Heart left ventricle (tissue), 16 donors: Measurements from ENCODE around the gene RNF40. TPM values are rescaled to one million over a fixed set of nuclear protein-coding genes. Genes with fewer than 3 reads are reported as not detected.

Source experiments
- ATAC-seq, 4 donors: fragments of 200-7000 bp; cut with Tn5 transposase; one replicate each; pipeline ENCODE4 v1.9.1; 2020 to 2022; ENCODE audit warnings: moderate library complexity in 4 of 4, mild to moderate bottlenecking in 3 of 4, moderate number of reproducible peaks in 1 of 4
- DNase-seq, 5 donors: peaks; one replicate each; pipeline ENCODE4 v3.0.0-alpha.2; 2020
- H3K27ac ChIP-seq, 12 donors: fragments of 200-600 bp; sonication (generic) in 4 of 12; one replicate each; pipeline versions ENCODE4 v1.5.0 to v1.8.0; 2016 to 2022; ENCODE audit warnings: mild to moderate bottlenecking in 2 of 12
- H3K27me3 ChIP-seq, 9 donors: fragments of 200-600 bp; sonication (generic) in 2 of 9; one replicate each; pipeline versions ENCODE4 v1.5.1 to v1.8.0; 2016 to 2022; ENCODE audit warnings: mild to moderate bottlenecking in 3 of 9
- H3K36me3 ChIP-seq, 9 donors: fragments of 200-600 bp; sonication (generic) in 2 of 9; one replicate each; pipeline versions ENCODE4 v1.5.0 to v1.8.0; 2018 to 2022; ENCODE audit warnings: mild to moderate bottlenecking in 2 of 9
- H3K4me1 ChIP-seq, 12 donors: fragments of 200-600 bp; sonication (generic) in 4 of 12; one replicate each; pipeline versions ENCODE4 v1.5.0 to v1.8.0; 2016 to 2022; ENCODE audit warnings: mild to moderate bottlenecking in 3 of 12
- H3K4me3 ChIP-seq, 12 donors: fragments of 200-600 bp; sonication (generic) in 4 of 12; one replicate each; pipeline versions ENCODE4 v1.5.0 to v1.8.0; 2017 to 2022; ENCODE audit warnings: mild to moderate bottlenecking in 9 of 12, moderate library complexity in 4 of 12
- H3K9me3 ChIP-seq, 12 donors: fragments of 200-600 bp; sonication (generic) in 4 of 12; one replicate each; pipeline versions ENCODE4 v1.5.0 to v1.8.0; 2016 to 2022; ENCODE audit warnings: mild to moderate bottlenecking in 1 of 12
- POLR2A ChIP-seq, 2 donors: fragments of 450-650 bp; IDR thresholded peaks; one replicate each; pipeline ENCODE4 v1.6.1; 2017; ENCODE audit warnings: antibody characterized with exemption in 2 of 2, mild to moderate bottlenecking in 2 of 2, moderate library complexity in 2 of 2
- WGBS, 4 donors: extraction: QIAGEN DNeasy Blood & Tissue Kit in 2 of 4; methylation state at CpG; one replicate each; pipeline versions ENCODE4 v1.1.5 to v1.1.7; 2013 to 2018; 5-methylcytosine and 5-hydroxymethylcytosine counted together
- intact Hi-C, 10 donors: fragments of 100-400 bp; cut with DNase I; formaldehyde crosslinking; loops; one replicate each; pipeline versions ENCODE4 v1.11.1 to v1.14.2; 2022
- polyA plus RNA-seq, 2 donors: library from polyadenylated mRNA; stranded (reverse); fragments of 200-250 nt; gene quantifications; one replicate each; pipeline ENCODE4 v1.2.3, GENCODE V29; 2013
- total RNA-seq, 9 donors: library from RNA; depleted of rRNA in 2 of 9; stranded (reverse); fragments of >200 nt in 2 of 9; fragmentation: NEBNext Ultra II Directional in 3 of 9; extraction: Animal tissue kit (Norgen Biotek cat#: 25700) in 3 of 9; gene quantifications; one replicate each; pipeline versions ENCODE4 v1.1.0 to v1.2.4, GENCODE V29; 2016 to 2023
- TF ChIP-seq, protein P1 (sequence below), 12 donors: fragments of 200-600 bp; sonication (generic) in 4 of 12; IDR thresholded peaks; one replicate each; pipeline versions ENCODE4 v1.5.0 to v1.8.0; 2018 to 2022; ENCODE audit warnings: antibody characterized with exemption in 12 of 12, mild to moderate bottlenecking in 5 of 12
- donor health status: ischemic (EF 13 %, LVEDD 7.1; RV severe dilation, severe dysfunction).
- donor health status: healthy with polysubstance abuse.
- donor health status: DM: no; HTN: yes; CAD: no.
- donor health status: DM: no; HTN: no; CAD: no.
- donor health status: ischemic (EF 25% LVEDD 6.9; RV normal size, moderate dysfunction).
- donor health status: ischemic (EF 25% LVEDD 5.7; RV mildly dilated, moderate dysfunction).
- donor health status: healthy.
- donor health status: DM: yes; HTN: yes; CAD: no.
- donor health status: ischemic (EF 35%, LVEDD 5.7; RV mildly dilated, moderate dysfunction).
- donor health status: nonischemic (EF 11% LVEDD 7.7; RV severe dilation, severe dysfunction).
- donor health status: DM: yes; HTN: yes; CAD: no.
- donor health status: PGD.
- donor health status: ischemic (EF 29% LVEDD 5.4; RV normal size, mild dysfunction).
- donor health status: nonischemic (EF 23%, LVEDD 6.1; RV moderate dilation, normal function).

RNF40 gene
- total and polyA plus RNA-seq, 11 donors, result 29.3 to 66.9 (median 50.3) TPM

GRCh38 chr16:30748634-30749445 is 13.3 kb upstream of the RNF40 start:
- TF ChIP-seq, protein P1, sequence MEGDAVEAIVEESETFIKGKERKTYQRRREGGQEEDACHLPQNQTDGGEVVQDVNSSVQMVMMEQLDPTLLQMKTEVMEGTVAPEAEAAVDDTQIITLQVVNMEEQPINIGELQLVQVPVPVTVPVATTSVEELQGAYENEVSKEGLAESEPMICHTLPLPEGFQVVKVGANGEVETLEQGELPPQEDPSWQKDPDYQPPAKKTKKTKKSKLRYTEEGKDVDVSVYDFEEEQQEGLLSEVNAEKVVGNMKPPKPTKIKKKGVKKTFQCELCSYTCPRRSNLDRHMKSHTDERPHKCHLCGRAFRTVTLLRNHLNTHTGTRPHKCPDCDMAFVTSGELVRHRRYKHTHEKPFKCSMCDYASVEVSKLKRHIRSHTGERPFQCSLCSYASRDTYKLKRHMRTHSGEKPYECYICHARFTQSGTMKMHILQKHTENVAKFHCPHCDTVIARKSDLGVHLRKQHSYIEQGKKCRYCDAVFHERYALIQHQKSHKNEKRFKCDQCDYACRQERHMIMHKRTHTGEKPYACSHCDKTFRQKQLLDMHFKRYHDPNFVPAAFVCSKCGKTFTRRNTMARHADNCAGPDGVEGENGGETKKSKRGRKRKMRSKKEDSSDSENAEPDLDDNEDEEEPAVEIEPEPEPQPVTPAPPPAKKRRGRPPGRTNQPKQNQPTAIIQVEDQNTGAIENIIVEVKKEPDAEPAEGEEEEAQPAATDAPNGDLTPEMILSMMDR (IDR thresholded peaks at IDR 0.05), result no peak
- no peak for TF ChIP-seq POLR2A (IDR thresholded peaks at IDR 0.05)
- Histone ChIP-seq H3K4me1 (peaks cover 0 to 20% (median 5%) of the 10 kb centered on the region in 12 donors), H3K9me3 (no peaks in the 10 kb centered on the region), H3K27me3 (no peaks in the 10 kb centered on the region), H3K27ac (peak overlapping the region in 10 of 12 donors; percentile 56 to 84 (median 72)), H3K36me3 (peaks cover 0 to 49% (median 45%) of the 10 kb centered on the region in 9 donors), H3K4me3 (peak overlapping the region; percentile 64 to 97 (median 78))
- WGBS, 4 donors, result 15 to 43% (median 19%) methylated on average over 14 to 36 of the region's 36 CpGs
- DNase-seq (peak in 2 of 5 donors; percentile 50 to 58), ATAC-seq (peak in 2 of 4 donors; percentile 41 to 42)
- intact Hi-C loops, result loop anchor here in 2 of 10 donors (2.0 to 10.0 kb wide), 3 partner anchors 14 to 166 kb away; partner anchors contain the start of genes CFAP119 (in 1 of the 2), RNF40 (in 1 of the 2) and SRCAP (in 1 of the 2)

DNA sequence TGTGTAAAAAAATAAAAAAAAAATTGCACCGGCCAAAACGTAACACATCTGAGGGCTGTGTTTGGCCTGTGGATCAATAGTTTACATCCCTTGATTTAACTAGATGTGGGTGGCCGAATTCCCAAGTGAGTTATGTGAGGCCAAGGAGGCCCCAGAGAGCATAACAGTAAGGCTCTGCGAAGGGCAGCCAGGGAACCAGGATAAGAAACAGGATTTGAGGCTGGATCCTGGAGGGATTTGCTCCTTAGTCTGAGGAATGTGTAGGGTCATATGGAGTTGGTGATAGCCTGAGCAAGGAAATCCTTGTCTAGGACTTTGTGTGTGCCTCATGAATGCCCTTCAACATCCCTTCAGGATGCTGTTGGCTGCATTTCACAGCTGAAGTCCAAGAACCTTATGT is 11.9 kb upstream of the RNF40 start:
- intact Hi-C loops, result no loop called here
- TF ChIP-seq POLR2A (IDR thresholded peaks at IDR 0.05), result no peak
- TF ChIP-seq, protein P1 (IDR thresholded peaks at IDR 0.05), result no peak
- H3K4me3 ChIP-seq, result no peak overlapping the region
- H3K36me3 ChIP-seq, result peaks cover 0 to 50% (median 43%) of the 10 kb centered on the region in 9 donors
- H3K27ac ChIP-seq, result no peak overlapping the region
- peaks cover 0 to 20% (median 5%) of the 10 kb centered on the region in 12 donors for H3K4me1 ChIP-seq
- H3K9me3 ChIP-seq, result no peaks in the 10 kb centered on the region
- WGBS, 4 donors, result 91 to 95% (median 93%) methylated on average over 4 of the region's 4 CpGs
- no peak for DNase-seq
- no peak for ATAC-seq
- H3K27me3 ChIP-seq, result no peaks in the 10 kb centered on the region

DNA sequence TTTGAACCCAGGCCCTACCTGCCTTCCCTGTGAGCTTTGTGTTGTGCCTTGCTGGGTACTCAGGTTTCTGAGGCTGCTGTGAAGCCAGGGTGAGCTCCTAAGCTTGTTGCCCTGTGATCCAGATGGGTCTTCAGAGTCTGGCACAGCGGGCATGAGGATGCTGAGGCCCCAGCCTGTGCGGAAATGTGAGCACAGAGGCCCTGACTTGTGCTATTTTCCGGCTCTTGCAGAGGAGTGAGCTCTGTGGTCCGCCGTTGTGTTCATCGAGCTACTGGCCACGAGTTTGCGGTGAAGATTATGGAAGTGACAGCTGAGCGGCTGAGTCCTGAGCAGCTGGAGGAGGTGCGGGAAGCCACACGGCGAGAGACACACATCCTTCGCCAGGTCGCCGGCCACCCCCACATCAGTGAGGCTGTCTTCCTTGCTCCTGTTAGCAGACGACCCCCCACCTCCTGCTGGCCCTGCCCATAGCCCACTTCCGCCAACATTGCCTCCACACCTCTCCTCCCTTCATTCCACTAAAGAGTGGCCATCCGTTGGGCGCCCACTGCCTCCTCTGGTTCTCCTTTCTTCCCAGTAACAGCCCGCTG is 11.2 kb upstream of the RNF40 start:
- peaks cover 0 to 51% (median 41%) of the 10 kb centered on the region in 9 donors for H3K36me3 ChIP-seq
- TF ChIP-seq, protein P1 (IDR thresholded peaks at IDR 0.05), result no peak
- TF ChIP-seq POLR2A (IDR thresholded peaks at IDR 0.05), result no peak
- ATAC-seq, result no peak

GRCh38 chr16:30753596-30753995 is 8.5 kb upstream of the RNF40 start:
- TF ChIP-seq POLR2A (IDR thresholded peaks at IDR 0.05), result no peak
- TF ChIP-seq, protein P1 (IDR thresholded peaks at IDR 0.05), result no peak
- Histone ChIP-seq H3K36me3 (peaks cover 0 to 69% (median 53%) of the 10 kb centered on the region in 9 donors), H3K27me3 (no peaks in the 10 kb centered on the region), H3K27ac (no peak overlapping the region), H3K9me3 (no peaks in the 10 kb centered on the region), H3K4me3 (no peak overlapping the region), H3K4me1 (peaks cover 0 to 11% (median 0%) of the 10 kb centered on the region in 12 donors)
- DNase-seq, result no peak
- intact Hi-C loops, result no loop called here
- 76 to 94% (median 77%) methylated on average over 4 of the region's 4 CpGs for WGBS, 4 donors
- no peak for ATAC-seq

More for the DNA sequence above, 11.2 kb upstream of the RNF40 start:
- intact Hi-C loops, result no loop called here
- no peak for DNase-seq
- Histone ChIP-seq H3K4me1 (peaks cover 0 to 20% (median 5%) of the 10 kb centered on the region in 12 donors), H3K27me3 (no peaks in the 10 kb centered on the region), H3K4me3 (no peak overlapping the region), H3K9me3 (no peaks in the 10 kb centered on the region), H3K27ac (no peak overlapping the region)
- WGBS, 4 donors, result 92 to 94% (median 93%) methylated on average over 20 of the region's 20 CpGs
